ENCODE measurements around the gene CHD5. TPM values are rescaled to one million over a fixed set of nuclear protein-coding genes. Genes with fewer than 3 reads are reported as not detected.

The CHD5 gene
- total RNA-seq, 1 experiment from 2014 or later, result 6.1 TPM

DNA sequence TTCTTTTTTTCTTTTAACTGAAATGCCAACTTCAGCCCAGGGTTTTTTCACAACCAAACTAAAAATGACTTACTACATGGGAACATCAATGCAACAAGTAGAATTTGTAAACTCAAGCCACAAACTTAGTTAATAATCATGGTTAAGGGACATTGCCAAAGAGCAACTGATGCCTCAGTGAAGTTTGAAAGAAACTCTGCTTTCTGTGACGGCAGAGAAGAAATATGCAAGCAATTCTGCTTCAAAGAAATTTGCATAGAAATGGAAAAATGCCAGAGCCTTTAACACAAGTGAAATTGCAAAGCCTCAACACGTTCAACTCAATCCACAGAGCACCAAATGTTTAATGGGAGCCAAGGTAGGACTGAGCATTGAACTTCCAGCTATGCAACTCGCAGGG lies 5.0 kb upstream of the CHD5 start:
- intact Hi-C loops (cut with micrococcal nuclease), result loop anchor here (2.0 kb wide), 1 partner anchor 76 kb away; no protein-coding TSS in a partner anchor
- TF ChIP-seq SP1 (IDR thresholded peaks at IDR 0.05; ENCODE audit: low read depth) (no peak), POLR2A (IDR thresholded peaks at IDR 0.05; ENCODE audit: borderline replicate concordance, extremely low read depth, insufficient read depth, insufficient read length) (no peak), FOSL1 (IDR thresholded peaks at IDR 0.05; ENCODE audit: low read depth) (no peak), SRF (IDR thresholded peaks at IDR 0.05; ENCODE audit: low read depth) (no peak), ZFX (IDR thresholded peaks at IDR 0.05) (no peak), ELF1 (IDR thresholded peaks at IDR 0.05; ENCODE audit: borderline replicate concordance, low read depth) (no peak), YY1 (IDR thresholded peaks at IDR 0.05; ENCODE audit: extremely low read depth, insufficient replicate concordance, low read depth, low read length) (no peak), CBX3 (IDR thresholded peaks at IDR 0.05; ENCODE audit: low read depth) (no peak), TCF7L2 (IDR thresholded peaks at IDR 0.05; ENCODE audit: borderline replicate concordance, extremely low read depth, insufficient read depth, insufficient read length) (no peak), ZNF274 (IDR thresholded peaks at IDR 0.05; ENCODE audit: low read depth, low read length) (no peak), EZH2 (IDR thresholded peaks at IDR 0.05) (no peak), CEBPB (IDR thresholded peaks at IDR 0.05; ENCODE audit: low read depth) (no peak), JUND (IDR thresholded peaks at IDR 0.05) (no peak)
- TF ChIP-seq, protein P1, sequence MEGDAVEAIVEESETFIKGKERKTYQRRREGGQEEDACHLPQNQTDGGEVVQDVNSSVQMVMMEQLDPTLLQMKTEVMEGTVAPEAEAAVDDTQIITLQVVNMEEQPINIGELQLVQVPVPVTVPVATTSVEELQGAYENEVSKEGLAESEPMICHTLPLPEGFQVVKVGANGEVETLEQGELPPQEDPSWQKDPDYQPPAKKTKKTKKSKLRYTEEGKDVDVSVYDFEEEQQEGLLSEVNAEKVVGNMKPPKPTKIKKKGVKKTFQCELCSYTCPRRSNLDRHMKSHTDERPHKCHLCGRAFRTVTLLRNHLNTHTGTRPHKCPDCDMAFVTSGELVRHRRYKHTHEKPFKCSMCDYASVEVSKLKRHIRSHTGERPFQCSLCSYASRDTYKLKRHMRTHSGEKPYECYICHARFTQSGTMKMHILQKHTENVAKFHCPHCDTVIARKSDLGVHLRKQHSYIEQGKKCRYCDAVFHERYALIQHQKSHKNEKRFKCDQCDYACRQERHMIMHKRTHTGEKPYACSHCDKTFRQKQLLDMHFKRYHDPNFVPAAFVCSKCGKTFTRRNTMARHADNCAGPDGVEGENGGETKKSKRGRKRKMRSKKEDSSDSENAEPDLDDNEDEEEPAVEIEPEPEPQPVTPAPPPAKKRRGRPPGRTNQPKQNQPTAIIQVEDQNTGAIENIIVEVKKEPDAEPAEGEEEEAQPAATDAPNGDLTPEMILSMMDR (IDR thresholded peaks at IDR 0.05 in 2 of 3, conservative IDR thresholded peaks at IDR 0.05 in 1 of 3; ENCODE audit: borderline replicate concordance in 1 of 3, insufficient read depth in 1 of 3, low read depth in 2 of 3, low read length in 2 of 3), result no peak
- TF ChIP-seq, protein P2, sequence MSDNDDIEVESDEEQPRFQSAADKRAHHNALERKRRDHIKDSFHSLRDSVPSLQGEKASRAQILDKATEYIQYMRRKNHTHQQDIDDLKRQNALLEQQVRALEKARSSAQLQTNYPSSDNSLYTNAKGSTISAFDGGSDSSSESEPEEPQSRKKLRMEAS (IDR thresholded peaks at IDR 0.05), result no peak
- TF ChIP-seq, protein P3, sequence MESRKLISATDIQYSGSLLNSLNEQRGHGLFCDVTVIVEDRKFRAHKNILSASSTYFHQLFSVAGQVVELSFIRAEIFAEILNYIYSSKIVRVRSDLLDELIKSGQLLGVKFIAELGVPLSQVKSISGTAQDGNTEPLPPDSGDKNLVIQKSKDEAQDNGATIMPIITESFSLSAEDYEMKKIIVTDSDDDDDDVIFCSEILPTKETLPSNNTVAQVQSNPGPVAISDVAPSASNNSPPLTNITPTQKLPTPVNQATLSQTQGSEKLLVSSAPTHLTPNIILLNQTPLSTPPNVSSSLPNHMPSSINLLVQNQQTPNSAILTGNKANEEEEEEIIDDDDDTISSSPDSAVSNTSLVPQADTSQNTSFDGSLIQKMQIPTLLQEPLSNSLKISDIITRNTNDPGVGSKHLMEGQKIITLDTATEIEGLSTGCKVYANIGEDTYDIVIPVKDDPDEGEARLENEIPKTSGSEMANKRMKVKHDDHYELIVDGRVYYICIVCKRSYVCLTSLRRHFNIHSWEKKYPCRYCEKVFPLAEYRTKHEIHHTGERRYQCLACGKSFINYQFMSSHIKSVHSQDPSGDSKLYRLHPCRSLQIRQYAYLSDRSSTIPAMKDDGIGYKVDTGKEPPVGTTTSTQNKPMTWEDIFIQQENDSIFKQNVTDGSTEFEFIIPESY (IDR thresholded peaks at IDR 0.05; ENCODE audit: extremely low read depth, insufficient replicate concordance, low read length), result no peak
- TF ChIP-seq, protein P4, sequence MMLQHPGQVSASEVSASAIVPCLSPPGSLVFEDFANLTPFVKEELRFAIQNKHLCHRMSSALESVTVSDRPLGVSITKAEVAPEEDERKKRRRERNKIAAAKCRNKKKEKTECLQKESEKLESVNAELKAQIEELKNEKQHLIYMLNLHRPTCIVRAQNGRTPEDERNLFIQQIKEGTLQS (IDR thresholded peaks at IDR 0.05), result no peak
- Histone ChIP-seq H3K79me2 (ENCODE audit: insufficient read depth, low read length) (peaks cover 44% of the 10 kb centered on the region), H3K27me3 (ENCODE audit: insufficient read depth, low read length) (no peaks in the 10 kb centered on the region), H3K9me3 (ENCODE audit: control insufficient read depth in 1 of 2, insufficient read depth in 1 of 2, low read depth in 1 of 2, low read length in 2 of 2) (no peaks in the 10 kb centered on the region), H3K27ac (ENCODE audit: low read depth, low read length) (no peak overlapping the region), H3K4me1 (ENCODE audit: control insufficient read depth in 1 of 2, insufficient read depth in 2 of 2, low read length in 2 of 2) (peaks cover 7 to 16% of the 10 kb centered on the region in 2 experiments), H3K4me2 (ENCODE audit: low read length) (no peak overlapping the region), H3K9me2 (ENCODE audit: insufficient read depth) (no peaks in the 10 kb centered on the region), H2AFZ (ENCODE audit: low read depth, low read length, poor library complexity, severe bottlenecking) (no peak overlapping the region), H3K4me3 (replicated peaks in 1 of 2; ENCODE audit: low read depth in 1 of 2, low read length in 2 of 2) (no peak overlapping the region), H3K36me3 (ENCODE audit: control insufficient read depth in 1 of 2, insufficient read depth in 2 of 2, low read length in 2 of 2) (peaks cover 22 to 32% of the 10 kb centered on the region in 2 experiments), H4K20me1 (ENCODE audit: insufficient read depth) (peaks cover 31% of the 10 kb centered on the region; the same call in 1 of the 2 replicates), H3K9ac (ENCODE audit: low read length) (no peak overlapping the region)
- ATAC-seq (no peak), DNase-seq (ENCODE audit: low read depth, low spot score) (no peak)
- CTCF ChIA-PET, result interaction anchor here (0.9 to 2.4 kb wide), 10 partner anchors 9 to 234 kb away, joined by 3 to 19 read pairs (median 4); partner anchors contain the start of genes HES2, RNF207 and RPL22
- POLR2A ChIA-PET, result no interaction called here
- BruUV-seq (replicated peaks), result no TSS peak
- RAD21 ChIA-PET (ENCODE audit: low non-redundant PET in 1 of 2, low total read pairs in 2 of 2, uncharacterized antibody in 2 of 2, unreplicated experiment in 2 of 2), result no interaction called here
